Kidney (tissue), 14 donors: ENCODE measurements around the gene NPPA. TPM values are rescaled to one million over a fixed set of nuclear protein-coding genes. Genes with fewer than 3 reads are reported as not detected.

Experiments used
- DNase-seq, 5 donors: peaks; one replicate each; pipeline ENCODE4 v3.0.0-alpha.2; 2013 to 2020
- FAIRE-seq: peaks from 2 replicates; lab custom pipeline; 2012; peaks lifted over from hg19 to GRCh38; lab: Jason Lieb, UNC
- H3K27ac ChIP-seq, 2 donors: one replicate each; pipeline ENCODE4 v1.7.0; 2013; ENCODE audit warnings: low read depth in 2 of 2, low read length in 2 of 2, inconsistent platforms in 1 of 2
- H3K27me3 ChIP-seq: one replicate; pipeline ENCODE4 v1.7.1; 2013; ENCODE audit warnings: low read length, inconsistent platforms; ENCODE audit not compliant: control insufficient read depth, insufficient read depth
- H3K36me3 ChIP-seq, 3 donors: one replicate each; pipeline versions ENCODE4 v1.7.0 to v1.7.1; 2013; ENCODE audit warnings: low read length in 3 of 3, control low read depth in 1 of 3, inconsistent platforms in 1 of 3; ENCODE audit not compliant: insufficient read depth in 3 of 3, control insufficient read depth in 2 of 3
- H3K4me1 ChIP-seq, 3 donors: one replicate each; pipeline versions ENCODE4 v1.7.0 to v1.7.1; 2013; ENCODE audit warnings: low read length in 3 of 3, inconsistent platforms in 1 of 3, low read depth in 1 of 3; ENCODE audit not compliant: control insufficient read depth in 2 of 3, insufficient read depth in 2 of 3
- H3K4me3 ChIP-seq, 3 donors: one replicate each; pipeline versions ENCODE4 v1.7.0 to v1.8.1; 2013; ENCODE audit warnings: low read length in 3 of 3, control low read depth in 1 of 3, inconsistent platforms in 1 of 3
- H3K9ac ChIP-seq, 3 donors: one replicate each; pipeline versions ENCODE4 v1.7.0 to v1.7.1; 2013; ENCODE audit warnings: low read length in 3 of 3, control low read depth in 1 of 3, inconsistent platforms in 1 of 3
- H3K9me3 ChIP-seq, 3 donors: one replicate each; pipeline versions ENCODE4 v1.7.0 to v1.7.1; 2013; ENCODE audit warnings: low read length in 3 of 3, control low read depth in 1 of 3, inconsistent platforms in 1 of 3; ENCODE audit not compliant: control insufficient read depth in 2 of 3, insufficient read depth in 1 of 3
- intact Hi-C: fragments of 100-400 bp; cut with DNase I; formaldehyde crosslinking; loops from one replicate; pipeline ENCODE4 v1.11.1; 2022
- polyA plus RNA-seq: library from polyadenylated mRNA; stranded (reverse); fragments of 350-450 nt; fragmentation: Illumina TruSeq; extraction: RNeasy Lipid Tissue Mini Kit (QIAGEN cat#74804); gene quantifications from one replicate; pipeline ENCODE4 v1.2.3, GENCODE V29; 2014; ENCODE audit warnings: low read depth, low replicate concordance; ENCODE audit not compliant: insufficient read depth
- total RNA-seq: library from RNA; stranded (reverse); fragmentation: NEBNext Ultra II Directional; extraction: Animal tissue kit (Norgen Biotek cat#: 25700); gene quantifications from one replicate; pipeline ENCODE4 v1.2.1, GENCODE V29; 2021
- TF ChIP-seq, protein P1 (sequence below): IDR thresholded peaks from 3 replicates; pipeline ENCODE4 v1.5.1; 2012; ENCODE audit warnings: mild to moderate bottlenecking, moderate library complexity, borderline replicate concordance; ENCODE audit not compliant: insufficient read depth; ENCODE audit errors: extremely low read depth
- donor health status: control.
- donor health status: control.
- donor health status: control.
- donor health status: control.
- donor health status: control.
- donor health status: DM: yes; HTN: yes; CAD: no.
- donor health status: Normal renal cell carcinoma (clear cell type).

Gene NPPA
- total and polyA plus RNA-seq, 2 donors from 2014 or later: 0.50 TPM; not detected in 1

DNA sequence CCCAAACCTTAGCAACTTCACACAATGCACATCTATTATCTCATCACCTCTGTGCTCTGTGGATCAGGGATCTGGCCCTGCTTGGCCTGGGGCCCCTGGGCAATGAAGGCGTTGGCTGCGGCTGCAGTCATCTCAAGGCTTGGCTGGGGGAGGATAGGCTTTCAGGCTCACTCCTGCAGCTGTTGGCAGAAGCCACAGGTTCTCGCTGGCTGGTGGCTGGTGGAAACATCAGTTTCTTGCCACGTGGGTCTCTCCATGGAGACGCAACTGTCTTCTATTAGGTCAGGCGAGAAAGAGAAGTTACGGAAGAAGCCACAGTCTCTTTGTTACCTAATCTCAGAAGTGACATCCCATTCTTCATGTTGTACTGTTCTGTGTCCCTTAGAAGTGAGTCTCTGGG, 3.6 kb upstream of the NPPA start:
- no peaks in the 10 kb centered on the region for H3K4me1 ChIP-seq
- DNase-seq (no peak), FAIRE-seq (no peak)
- no peak overlapping the region for H3K9ac ChIP-seq
- peaks cover 0 to 4% (median 0%) of the 10 kb centered on the region in 3 donors for H3K36me3 ChIP-seq
- intact Hi-C loops: no loop called here
- no peaks in the 10 kb centered on the region for H3K9me3 ChIP-seq
- TF ChIP-seq, protein P1, sequence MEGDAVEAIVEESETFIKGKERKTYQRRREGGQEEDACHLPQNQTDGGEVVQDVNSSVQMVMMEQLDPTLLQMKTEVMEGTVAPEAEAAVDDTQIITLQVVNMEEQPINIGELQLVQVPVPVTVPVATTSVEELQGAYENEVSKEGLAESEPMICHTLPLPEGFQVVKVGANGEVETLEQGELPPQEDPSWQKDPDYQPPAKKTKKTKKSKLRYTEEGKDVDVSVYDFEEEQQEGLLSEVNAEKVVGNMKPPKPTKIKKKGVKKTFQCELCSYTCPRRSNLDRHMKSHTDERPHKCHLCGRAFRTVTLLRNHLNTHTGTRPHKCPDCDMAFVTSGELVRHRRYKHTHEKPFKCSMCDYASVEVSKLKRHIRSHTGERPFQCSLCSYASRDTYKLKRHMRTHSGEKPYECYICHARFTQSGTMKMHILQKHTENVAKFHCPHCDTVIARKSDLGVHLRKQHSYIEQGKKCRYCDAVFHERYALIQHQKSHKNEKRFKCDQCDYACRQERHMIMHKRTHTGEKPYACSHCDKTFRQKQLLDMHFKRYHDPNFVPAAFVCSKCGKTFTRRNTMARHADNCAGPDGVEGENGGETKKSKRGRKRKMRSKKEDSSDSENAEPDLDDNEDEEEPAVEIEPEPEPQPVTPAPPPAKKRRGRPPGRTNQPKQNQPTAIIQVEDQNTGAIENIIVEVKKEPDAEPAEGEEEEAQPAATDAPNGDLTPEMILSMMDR: no peak
- H3K27ac ChIP-seq: no peak overlapping the region
- H3K4me3 ChIP-seq: no peak overlapping the region
- H3K27me3 ChIP-seq: no peaks in the 10 kb centered on the region

DNA sequence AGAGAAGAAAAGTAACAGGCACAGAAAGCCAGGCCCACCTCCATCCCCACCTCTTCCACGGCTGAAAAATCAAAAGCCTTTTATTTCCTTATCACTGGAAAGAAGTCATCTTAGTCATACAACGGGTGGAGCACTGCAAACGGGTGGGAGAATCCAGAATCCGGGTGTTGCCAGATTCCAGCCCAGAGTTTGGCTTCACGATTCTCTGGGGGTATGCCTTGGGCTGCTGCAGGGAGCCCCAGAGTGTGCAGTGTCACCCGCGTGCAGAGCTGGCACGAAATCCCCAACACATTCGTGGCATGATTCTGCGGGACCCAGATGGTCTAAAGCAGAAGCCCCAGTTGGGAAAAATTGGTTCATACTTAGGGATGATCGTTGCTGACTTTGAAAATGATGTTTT, 2.6 kb upstream of the NPPA start:
- Histone ChIP-seq H3K27me3 (no peaks in the 10 kb centered on the region), H3K27ac (no peak overlapping the region), H3K4me1 (no peaks in the 10 kb centered on the region), H3K4me3 (no peak overlapping the region), H3K9me3 (no peaks in the 10 kb centered on the region), H3K36me3 (peaks cover 0 to 11% (median 2%) of the 10 kb centered on the region in 3 donors), H3K9ac (no peak overlapping the region)
- TF ChIP-seq, protein P1: no peak
- no peak for FAIRE-seq
- intact Hi-C loops: no loop called here
- DNase-seq: no peak

DNA sequence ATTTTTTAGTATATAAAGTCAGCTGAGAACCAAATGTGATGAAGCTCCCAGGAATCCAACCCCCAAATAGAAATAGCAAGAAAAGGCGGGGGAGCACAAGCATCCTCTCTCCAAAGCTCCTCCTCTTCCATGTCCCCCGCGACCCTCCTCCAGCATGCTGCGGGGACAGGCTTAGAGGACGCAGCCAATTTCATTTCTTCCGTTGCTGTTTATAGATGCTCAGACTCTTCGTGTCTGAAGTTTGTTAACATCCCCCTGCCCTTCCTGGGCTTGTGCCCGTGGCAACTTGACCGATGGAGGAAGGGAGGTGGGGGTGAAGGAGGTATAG, 754 bp upstream of the NPPA start:
- no peak for FAIRE-seq
- intact Hi-C loops: no loop called here

More for the DNA sequence above, 754 bp upstream of the NPPA start:
- peaks cover 2 to 19% (median 9%) of the 10 kb centered on the region in 3 donors for H3K36me3 ChIP-seq
- TF ChIP-seq, protein P1: no peak
- no peaks in the 10 kb centered on the region for H3K27me3 ChIP-seq
- no peak overlapping the region for H3K4me3 ChIP-seq
- H3K9me3 ChIP-seq: no peaks in the 10 kb centered on the region
- H3K4me1 ChIP-seq: no peaks in the 10 kb centered on the region
- H3K27ac ChIP-seq: no peak overlapping the region
- no peak overlapping the region for H3K9ac ChIP-seq
- no peak for DNase-seq
